ENCODE measurements around the gene ECSCR.

Gene ECSCR

DNA sequence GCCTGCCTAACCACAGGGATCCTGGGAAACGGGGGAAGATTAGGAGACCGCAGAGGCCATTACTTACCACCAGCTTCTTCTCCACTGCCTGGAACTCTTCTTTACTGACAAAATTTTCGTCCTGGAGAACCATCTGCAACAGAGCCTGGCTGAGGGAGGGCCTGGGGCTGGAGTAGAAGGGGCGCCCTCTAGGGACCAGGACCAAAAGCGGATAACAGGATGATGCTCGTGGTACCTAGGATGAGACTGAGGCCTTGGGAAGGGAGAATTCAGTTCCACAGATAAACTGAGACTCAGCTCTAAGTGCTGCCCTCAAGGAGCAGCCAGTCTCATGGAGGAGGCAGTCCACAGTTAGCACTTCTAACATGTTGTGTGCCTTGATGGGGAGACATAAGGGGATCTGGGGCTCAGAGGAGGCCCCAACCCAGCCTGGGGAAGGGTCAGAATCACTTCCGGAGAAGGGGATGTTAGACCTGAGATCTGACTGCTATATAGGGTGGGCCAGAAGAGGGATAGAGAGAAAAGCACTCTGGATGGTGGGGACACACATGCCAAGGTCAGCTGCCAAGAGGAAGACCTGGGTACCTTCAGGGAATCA, 59.9 kb downstream of the ECSCR start:
- no peaks in the 10 kb centered on the region for H3K9me3 ChIP-seq (ENCODE audit: control insufficient read depth, low read length)
- no peak overlapping the region for H3K4me3 ChIP-seq (ENCODE audit: insufficient read depth, low read depth, low read length)
- WGBS, 2 experiments, result 65 to 75% methylated on average over 7 of the region's 7 CpGs
- H3K4me1 ChIP-seq (ENCODE audit: control insufficient read depth, insufficient read depth, low read length), result peaks cover 8% of the 10 kb centered on the region
- H3K36me3 ChIP-seq (ENCODE audit: control insufficient read depth, insufficient read depth, low read length), result no peaks in the 10 kb centered on the region
- H3K27me3 ChIP-seq (ENCODE audit: control insufficient read depth, insufficient read depth, low read length, poor library complexity, severe bottlenecking), result no peaks in the 10 kb centered on the region
- H3K27ac ChIP-seq (ENCODE audit: insufficient read depth, low read depth, low read length, poor library complexity, severe bottlenecking), result no peak overlapping the region

- no peaks in the 10 kb centered on the region for H3K36me3 ChIP-seq (ENCODE audit: control insufficient read depth, insufficient read depth, low read length)
- no peaks in the 10 kb centered on the region for H3K9me3 ChIP-seq (ENCODE audit: control insufficient read depth, low read length)
- no peak overlapping the region for H3K4me3 ChIP-seq (ENCODE audit: insufficient read depth, low read depth, low read length)
- 94 to 97% methylated on average over 10 of the region's 10 CpGs for WGBS, 2 experiments
- H3K27me3 ChIP-seq (ENCODE audit: control insufficient read depth, insufficient read depth, low read length, poor library complexity, severe bottlenecking), result no peaks in the 10 kb centered on the region
- peaks cover 8% of the 10 kb centered on the region for H3K4me1 ChIP-seq (ENCODE audit: control insufficient read depth, insufficient read depth, low read length)
- no peak overlapping the region for H3K27ac ChIP-seq (ENCODE audit: insufficient read depth, low read depth, low read length, poor library complexity, severe bottlenecking)
These were observed 61.0 kb downstream of the ECSCR start for GRCh38 chr5:139401546-139401945.

DNA sequence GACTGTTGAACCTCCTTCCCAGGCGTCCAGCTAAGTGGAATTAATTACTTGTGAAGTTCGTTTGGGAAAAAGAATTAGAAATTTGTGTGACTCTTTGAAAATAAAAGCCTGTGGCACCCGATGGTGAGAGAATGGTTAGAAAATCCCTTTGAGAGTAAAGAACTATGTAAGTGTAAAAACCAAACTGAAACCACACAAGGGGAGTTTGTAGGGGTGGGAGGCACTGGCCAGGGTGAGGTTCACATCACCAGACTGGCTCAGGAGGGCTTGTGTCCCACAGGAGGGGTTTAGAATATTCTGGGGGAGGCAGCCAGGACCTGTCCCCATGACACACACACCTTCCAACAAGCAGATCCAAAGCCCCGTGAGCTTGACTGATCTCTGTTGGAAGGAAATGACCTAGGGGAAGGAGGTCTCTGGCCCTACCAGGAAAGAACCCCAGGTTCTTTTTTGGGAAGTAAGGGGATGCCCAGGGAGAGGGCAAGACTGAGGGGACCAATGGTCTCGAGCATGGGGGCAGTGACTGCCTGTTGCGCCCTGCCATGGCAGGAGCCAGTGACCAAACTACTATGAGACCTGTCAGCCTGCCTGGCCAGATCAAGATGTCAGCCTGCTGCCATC, 62.9 kb downstream of the ECSCR start:
- Histone ChIP-seq H3K4me3 (ENCODE audit: insufficient read depth, low read depth, low read length) (no peak overlapping the region), H3K27me3 (ENCODE audit: control insufficient read depth, insufficient read depth, low read length, poor library complexity, severe bottlenecking) (peaks cover 17% of the 10 kb centered on the region), H3K36me3 (ENCODE audit: control insufficient read depth, insufficient read depth, low read length) (no peaks in the 10 kb centered on the region), H3K4me1 (ENCODE audit: control insufficient read depth, insufficient read depth, low read length) (peaks cover 8% of the 10 kb centered on the region), H3K27ac (ENCODE audit: insufficient read depth, low read depth, low read length, poor library complexity, severe bottlenecking) (no peak overlapping the region), H3K9me3 (ENCODE audit: control insufficient read depth, low read length) (no peaks in the 10 kb centered on the region)
- 94% methylated on average over 6 of the region's 6 CpGs for WGBS, 2 experiments
